ENCODE results near the gene LDLRAD4. TPM values are rescaled to one million over a fixed set of nuclear protein-coding genes. Genes with fewer than 3 reads are reported as not detected.

LDLRAD4 gene
- 10 to 100 TPM; 11.7 to 17.0 TPM for total RNA-seq

DNA sequence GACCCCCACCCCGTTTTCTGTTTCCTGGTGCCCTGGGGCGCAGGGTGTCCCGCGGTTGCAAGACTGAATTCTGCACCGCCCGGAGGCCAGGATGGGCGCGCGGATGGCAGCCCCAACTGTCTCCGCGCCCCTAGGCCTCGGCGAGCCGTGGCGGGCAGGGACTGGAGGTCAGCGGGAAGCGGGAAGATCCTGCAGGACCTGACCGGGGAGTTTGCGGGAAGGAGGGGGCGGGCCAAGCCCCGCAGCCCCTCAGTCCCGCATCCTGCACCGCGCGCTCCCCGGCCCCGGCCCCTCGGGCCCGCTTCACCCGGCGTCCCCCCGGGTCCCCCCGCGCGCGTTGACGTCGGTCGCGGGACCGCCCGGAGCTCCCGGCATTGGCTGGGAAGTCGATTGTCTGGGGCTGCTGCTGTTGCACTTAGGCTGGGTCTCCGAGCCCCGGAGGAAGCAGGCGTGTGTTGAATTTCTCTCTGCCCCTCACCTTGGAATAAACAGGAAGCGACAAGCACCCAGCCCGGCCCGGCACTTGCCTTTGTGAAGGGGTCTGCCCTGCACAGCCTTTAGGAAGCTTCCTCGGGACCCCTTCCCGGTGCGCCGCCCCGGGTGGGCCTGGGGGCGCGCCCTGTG lies at the start of gene LDLRAD4:
Gene LDLRAD4 (plus strand): TSS at position 393 of the 624 bp plus-strand sequence.
- H3K36me3 ChIP-seq: no peaks in the 10 kb centered on the region
- H3K4me3 ChIP-seq: peak within 1 kb of the TSS; percentile 86
- DNase-seq: peak; percentile 58
- TF ChIP-seq CTCF (IDR thresholded peaks at IDR 0.05): no peak
- intact Hi-C loops (cut with DNase I): loop anchor here (5.0 kb wide), 1 partner anchor 409 kb away; no protein-coding TSS in a partner anchor
- H3K4me1 ChIP-seq: peaks cover 44% of the 10 kb centered on the region
- H3K27me3 ChIP-seq: no peaks in the 10 kb centered on the region
- peak within 1 kb of the TSS; percentile 82 for H3K9ac ChIP-seq (ENCODE audit: low read depth in 2 of 2, low read length in 2 of 2)
- peak within 1 kb of the TSS; percentile 59 for H3K27ac ChIP-seq
- H3K9me3 ChIP-seq: no peaks in the 10 kb centered on the region

- no peak for DNase-seq
- no peak overlapping the region for H3K9ac ChIP-seq (ENCODE audit: low read depth in 2 of 2, low read length in 2 of 2)
- no peaks in the 10 kb centered on the region for H3K9me3 ChIP-seq
- peaks cover 2% of the 10 kb centered on the region for H3K4me1 ChIP-seq
- H3K36me3 ChIP-seq: no peaks in the 10 kb centered on the region
- intact Hi-C loops (cut with DNase I): no loop called here
- peaks cover 3% of the 10 kb centered on the region for H3K27me3 ChIP-seq
- H3K4me3 ChIP-seq: no peak overlapping the region
- no peak for TF ChIP-seq CTCF (IDR thresholded peaks at IDR 0.05)
- no peak overlapping the region for H3K27ac ChIP-seq
Observed at GRCh38 chr18:13173578-13174145, 44.9 kb upstream of the LDLRAD4 start.

DNA sequence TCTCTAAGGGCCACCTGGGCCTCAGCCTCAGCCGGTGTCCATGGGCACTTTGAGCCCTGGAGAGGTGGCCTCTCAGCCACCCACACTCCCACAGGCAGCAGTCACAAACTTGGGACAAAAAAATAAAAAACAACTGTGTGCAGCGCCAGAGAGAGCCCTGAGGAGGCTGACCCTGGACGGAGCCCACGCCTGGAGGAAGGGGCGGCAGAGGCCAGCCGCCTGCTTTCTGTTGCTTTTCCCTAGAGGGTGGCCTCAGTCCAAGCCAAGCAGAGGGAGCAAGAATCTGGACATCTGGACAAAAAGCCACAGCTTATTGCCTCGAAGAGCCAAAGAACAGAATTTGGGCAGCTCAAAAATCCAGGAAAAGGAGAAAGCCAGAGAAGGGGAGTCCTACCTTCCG lies 43.3 kb upstream of the LDLRAD4 start:
- Histone ChIP-seq H3K27me3 (no peaks in the 10 kb centered on the region), H3K4me3 (no peak overlapping the region), H3K36me3 (no peaks in the 10 kb centered on the region), H3K4me1 (peaks cover 10% of the 10 kb centered on the region), H3K9me3 (no peaks in the 10 kb centered on the region), H3K27ac (no peak overlapping the region), H3K9ac (ENCODE audit: low read depth in 2 of 2, low read length in 2 of 2) (no peak overlapping the region)
- intact Hi-C loops (cut with DNase I): no loop called here
- no peak for TF ChIP-seq CTCF (IDR thresholded peaks at IDR 0.05)
- DNase-seq: no peak

DNA sequence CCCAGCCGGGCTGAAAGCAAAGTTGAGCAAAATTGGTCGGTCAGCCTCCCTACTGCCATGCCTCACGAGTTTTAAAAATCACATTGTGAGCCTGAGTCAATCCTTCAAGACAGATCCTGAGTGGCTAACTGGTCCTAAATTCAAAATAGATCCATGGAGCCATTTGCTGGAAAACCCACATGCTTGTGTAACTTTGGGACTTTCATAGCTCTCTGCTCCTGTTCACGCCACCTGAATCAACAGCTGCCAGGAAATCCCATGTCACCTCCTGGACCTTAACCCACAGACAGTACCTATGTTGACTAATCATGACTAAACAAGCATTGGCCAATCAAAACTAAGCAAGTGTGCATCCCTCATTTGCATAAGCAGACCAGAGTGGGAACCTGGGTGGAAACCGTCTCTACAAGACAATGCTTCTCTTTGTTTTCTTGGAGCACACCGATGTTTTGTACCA lies 42.8 kb upstream of the LDLRAD4 start:
- Histone ChIP-seq H3K4me1 (peaks cover 10% of the 10 kb centered on the region), H3K4me3 (no peak overlapping the region), H3K36me3 (no peaks in the 10 kb centered on the region), H3K9me3 (no peaks in the 10 kb centered on the region), H3K9ac (ENCODE audit: low read depth in 2 of 2, low read length in 2 of 2) (no peak overlapping the region), H3K27me3 (no peaks in the 10 kb centered on the region), H3K27ac (no peak overlapping the region)
- no peak for TF ChIP-seq CTCF (IDR thresholded peaks at IDR 0.05)
- intact Hi-C loops (cut with DNase I): no loop called here
- no peak for DNase-seq

GRCh38 chr18:13176847-13177246 lies 41.7 kb upstream of the LDLRAD4 start:
- H3K4me3 ChIP-seq: peak overlapping the region; percentile 21
- no peaks in the 10 kb centered on the region for H3K36me3 ChIP-seq
- peaks cover 10% of the 10 kb centered on the region for H3K4me1 ChIP-seq
- no peak for TF ChIP-seq CTCF (IDR thresholded peaks at IDR 0.05)
- no peaks in the 10 kb centered on the region for H3K27me3 ChIP-seq
- H3K9me3 ChIP-seq: no peaks in the 10 kb centered on the region
- H3K9ac ChIP-seq (ENCODE audit: low read depth in 2 of 2, low read length in 2 of 2): peak overlapping the region; percentile 30 to 89
- DNase-seq: peak; percentile 33
- peak overlapping the region; percentile 52 for H3K27ac ChIP-seq
- intact Hi-C loops (cut with DNase I): no loop called here
